ENCODE measurements around the gene DSCAM. TPM values are rescaled to one million over a fixed set of nuclear protein-coding genes. Genes with fewer than 3 reads are reported as not detected.

DSCAM gene
- total RNA-seq, 1 donor from 2014 or later = 0.21 TPM

- peaks cover 18% of the 10 kb centered on the region for H3K36me3 Mint-ChIP-seq (ENCODE audit: low read depth, unreplicated experiment)
- H3K9me3 Mint-ChIP-seq (ENCODE audit: unreplicated experiment) = peaks cover 51% of the 10 kb centered on the region
- H3K4me3 Mint-ChIP-seq (ENCODE audit: unreplicated experiment) = no peak overlapping the region
- no peak for DNase-seq (ENCODE audit: low spot score)
- H3K27ac Mint-ChIP-seq (ENCODE audit: unreplicated experiment) = no peak overlapping the region
- H3K27me3 Mint-ChIP-seq (ENCODE audit: unreplicated experiment) = peaks cover 8% of the 10 kb centered on the region
- no peak for TF ChIP-seq CTCF (IDR thresholded peaks at IDR 0.05; ENCODE audit: unreplicated experiment)
- no peaks in the 10 kb centered on the region for H3K4me1 Mint-ChIP-seq (ENCODE audit: unreplicated experiment)
Observed at GRCh38 chr21:40531431-40532110, 315.4 kb downstream of the DSCAM start.

- Mint-ChIP-seq H3K36me3 (ENCODE audit: low read depth, unreplicated experiment) (peaks cover 18% of the 10 kb centered on the region), H3K4me3 (ENCODE audit: unreplicated experiment) (no peak overlapping the region), H3K27ac (ENCODE audit: unreplicated experiment) (peak overlapping the region; percentile 42), H3K9me3 (ENCODE audit: unreplicated experiment) (peaks cover 51% of the 10 kb centered on the region), H3K27me3 (ENCODE audit: unreplicated experiment) (peaks cover 10% of the 10 kb centered on the region), H3K4me1 (ENCODE audit: unreplicated experiment) (no peaks in the 10 kb centered on the region)
- DNase-seq (ENCODE audit: low spot score) = no peak
- TF ChIP-seq CTCF (IDR thresholded peaks at IDR 0.05; ENCODE audit: unreplicated experiment) = no peak
Observed at GRCh38 chr21:40531016-40531415, 315.9 kb downstream of the DSCAM start.

DNA sequence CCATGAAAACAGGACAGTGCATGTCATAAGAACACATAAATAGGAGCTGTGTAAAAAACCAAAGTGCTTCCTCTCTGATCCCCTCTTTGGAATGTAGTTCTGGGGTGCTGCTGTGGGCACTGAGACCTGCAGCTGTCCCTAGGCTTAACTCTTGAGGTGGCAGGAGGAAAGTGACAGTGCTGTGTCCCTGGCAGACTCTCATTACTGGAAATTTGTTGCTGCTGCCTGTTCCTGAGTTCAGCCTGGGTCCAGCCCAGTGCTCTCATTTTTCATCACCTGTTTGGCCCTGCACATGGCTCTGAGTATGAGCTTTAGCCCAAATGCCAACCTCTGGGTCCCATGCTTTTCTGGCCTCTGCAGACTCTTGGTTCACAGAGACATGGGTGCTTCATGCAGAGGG is 329.3 kb downstream of the DSCAM start:
- TF ChIP-seq CTCF (IDR thresholded peaks at IDR 0.05; ENCODE audit: unreplicated experiment) = no peak
- peaks cover 14% of the 10 kb centered on the region for H3K9me3 Mint-ChIP-seq (ENCODE audit: unreplicated experiment)
- no peak overlapping the region for H3K27ac Mint-ChIP-seq (ENCODE audit: unreplicated experiment)
- H3K36me3 Mint-ChIP-seq (ENCODE audit: low read depth, unreplicated experiment) = peaks cover 7% of the 10 kb centered on the region
- DNase-seq (ENCODE audit: low spot score) = no peak
- no peak overlapping the region for H3K4me3 Mint-ChIP-seq (ENCODE audit: unreplicated experiment)
- peaks cover 3% of the 10 kb centered on the region for H3K4me1 Mint-ChIP-seq (ENCODE audit: unreplicated experiment)
- no peaks in the 10 kb centered on the region for H3K27me3 Mint-ChIP-seq (ENCODE audit: unreplicated experiment)

- TF ChIP-seq CTCF (IDR thresholded peaks at IDR 0.05; ENCODE audit: unreplicated experiment) = no peak
- H3K27ac Mint-ChIP-seq (ENCODE audit: unreplicated experiment) = peak overlapping the region; percentile 91
- H3K36me3 Mint-ChIP-seq (ENCODE audit: low read depth, unreplicated experiment) = peaks cover 7% of the 10 kb centered on the region
- DNase-seq (ENCODE audit: low spot score) = peak; percentile 23
- H3K4me1 Mint-ChIP-seq (ENCODE audit: unreplicated experiment) = peaks cover 3% of the 10 kb centered on the region
- no peaks in the 10 kb centered on the region for H3K27me3 Mint-ChIP-seq (ENCODE audit: unreplicated experiment)
- H3K9me3 Mint-ChIP-seq (ENCODE audit: unreplicated experiment) = peaks cover 11% of the 10 kb centered on the region
- H3K4me3 Mint-ChIP-seq (ENCODE audit: unreplicated experiment) = no peak overlapping the region
Observed at GRCh38 chr21:40516335-40516734, 330.6 kb downstream of the DSCAM start.

- peak; percentile 63 for TF ChIP-seq CTCF (IDR thresholded peaks at IDR 0.05; ENCODE audit: unreplicated experiment)
- DNase-seq (ENCODE audit: low spot score) = no peak
- peaks cover 3% of the 10 kb centered on the region for H3K4me1 Mint-ChIP-seq (ENCODE audit: unreplicated experiment)
- peaks cover 20% of the 10 kb centered on the region for H3K9me3 Mint-ChIP-seq (ENCODE audit: unreplicated experiment)
- H3K27me3 Mint-ChIP-seq (ENCODE audit: unreplicated experiment) = no peaks in the 10 kb centered on the region
- H3K27ac Mint-ChIP-seq (ENCODE audit: unreplicated experiment) = no peak overlapping the region
- no peak overlapping the region for H3K4me3 Mint-ChIP-seq (ENCODE audit: unreplicated experiment)
- peaks cover 7% of the 10 kb centered on the region for H3K36me3 Mint-ChIP-seq (ENCODE audit: low read depth, unreplicated experiment)
Observed at GRCh38 chr21:40512590-40512989, 334.4 kb downstream of the DSCAM start.

Data from endothelial cell (in vitro differentiated cells).